Measurements from ENCODE around the gene PALM.
A peak's percentile ranks its signal among the peaks of the same experiment; 100 is the strongest.
"Not testable (repeated sequence)": the region's sequence is repeated elsewhere in the genome, so short reads cannot be mapped to it uniquely, and the experiment has no call there.

PALM gene

GRCh38 chr19:677601-678436 lies 30.9 kb upstream of the PALM start:
- H3K27ac ChIP-seq: peak overlapping the region; percentile 92
- DNase-seq (ENCODE audit: low read depth, low spot score): no peak

- DNase-seq (ENCODE audit: low read depth, low spot score): no peak
- peak overlapping the region; percentile 92 for H3K27ac ChIP-seq
Measured at GRCh38 chr19:678791-679388, 29.8 kb upstream of the PALM start.

GRCh38 chr19:679418-680286 lies 29.1 kb upstream of the PALM start:
- DNase-seq (ENCODE audit: low read depth, low spot score): no peak
- peak overlapping the region; percentile 92 for H3K27ac ChIP-seq

- H3K27ac ChIP-seq: peak overlapping the region; percentile 92
- peak; percentile 91 for DNase-seq (ENCODE audit: low read depth, low spot score)
Measured at GRCh38 chr19:680287-681028, 28.3 kb upstream of the PALM start.

GRCh38 chr19:681029-682019 lies 27.4 kb upstream of the PALM start:
- peak overlapping the region; percentile 92 for H3K27ac ChIP-seq
- DNase-seq (ENCODE audit: low read depth, low spot score): no peak

- no peak overlapping the region for H3K27ac ChIP-seq
- no peak for DNase-seq (ENCODE audit: low read depth, low spot score)
Measured at GRCh38 chr19:682678-683320, 25.9 kb upstream of the PALM start.

GRCh38 chr19:685454-685931 lies 23.2 kb upstream of the PALM start:
- no peak overlapping the region for H3K27ac ChIP-seq
- DNase-seq (ENCODE audit: low read depth, low spot score): no peak

- H3K27ac ChIP-seq: no peak overlapping the region
Measured at GRCh38 chr19:686589-687297, 22.0 kb upstream of the PALM start.

GRCh38 chr19:687569-688166 lies 21.1 kb upstream of the PALM start:
- DNase-seq (ENCODE audit: low read depth, low spot score): no peak

More at GRCh38 chr19:686589-687297, 22.0 kb upstream of the PALM start:
- no peak for DNase-seq (ENCODE audit: low read depth, low spot score)

GRCh38 chr19:688214-688613 lies 20.5 kb upstream of the PALM start:
- H3K27ac ChIP-seq: no peak overlapping the region
- DNase-seq (ENCODE audit: low read depth, low spot score): no peak

More at GRCh38 chr19:687569-688166, 21.1 kb upstream of the PALM start:
- H3K27ac ChIP-seq: no peak overlapping the region

GRCh38 chr19:688992-689391 lies 19.7 kb upstream of the PALM start:
- no peak for DNase-seq (ENCODE audit: low read depth, low spot score)

GRCh38 chr19:690203-690602 lies 18.5 kb upstream of the PALM start:
- DNase-seq (ENCODE audit: low read depth, low spot score): no peak
- H3K27ac ChIP-seq: no peak overlapping the region

More at GRCh38 chr19:688992-689391, 19.7 kb upstream of the PALM start:
- H3K27ac ChIP-seq: no peak overlapping the region

- no peak overlapping the region for H3K27ac ChIP-seq
- DNase-seq (ENCODE audit: low read depth, low spot score): no peak
Measured at GRCh38 chr19:694481-695351, 14.0 kb upstream of the PALM start.

- no peak within 1 kb of the TSS for H3K27ac ChIP-seq
- DNase-seq (ENCODE audit: low read depth, low spot score): no peak
Measured at GRCh38 chr19:695352-695949, 13.3 kb upstream of the PALM start, which contains the start of gene PRSS57. TSS of gene PRSS57 (minus strand) at chr19:695452. CDS start at chr19:695430, 22 bp downstream.

- not testable (repeated sequence) for DNase-seq (ENCODE audit: low read depth, low spot score); H3K27ac ChIP-seq
Measured at GRCh38 chr19:698529-698928, 10.2 kb upstream of the PALM start.

GRCh38 chr19:699885-700284 lies 8.8 kb upstream of the PALM start:
- not testable (repeated sequence) for H3K27ac ChIP-seq; DNase-seq (ENCODE audit: low read depth, low spot score)

All from epithelial cell of prostate (primary cell).